CD4-positive, alpha-beta memory T cell (primary cell): ENCODE data around the gene ATXN2L. TPM values are rescaled to one million over a fixed set of nuclear protein-coding genes. Genes with fewer than 3 reads are reported as not detected.
A peak's percentile ranks its signal among the peaks of the same experiment; 100 is the strongest.
"Not testable (repeated sequence)": the region's sequence is repeated elsewhere in the genome, so short reads cannot be mapped to it uniquely, and the experiment has no call there.

Experiments used
- CTCF ChIA-PET: fragments of 350-600 bp; sonication (Branson Sonifier 250); formaldehyde crosslinking; loops from one replicate; lab custom pipeline; 2021; ENCODE audit warnings: inconsistent platforms; ENCODE audit not compliant: partially characterized antibody; lab: Charles Lee
- POLR2A ChIA-PET: fragments of 350-600 bp; sonication (Branson Sonifier 250); formaldehyde crosslinking; loops from one replicate; lab custom pipeline; 2021; ENCODE audit not compliant: partially characterized antibody; lab: Charles Lee
- DNase-seq, 5 donors: peaks; one replicate each; pipeline versions ENCODE4 v3.0.0 to v3.0.0-alpha.2; 2020 to 2022; ENCODE audit warnings: mixed read lengths in 1 of 5
- H3K27ac ChIP-seq: one replicate; pipeline ENCODE4 v1.7.0; 2013; ENCODE audit warnings: low read depth, low read length
- H3K27me3 ChIP-seq: 2 replicates; pipeline ENCODE4 v1.7.0; 2013; ENCODE audit warnings: mild to moderate bottlenecking, low read length, moderate library complexity; ENCODE audit not compliant: insufficient read depth
- H3K36me3 ChIP-seq: 2 replicates; pipeline ENCODE4 v1.7.0; 2013; ENCODE audit warnings: mild to moderate bottlenecking, low read length, moderate library complexity; ENCODE audit not compliant: insufficient read depth
- H3K4me1 ChIP-seq: 2 replicates; pipeline ENCODE4 v1.7.0; 2013; ENCODE audit warnings: mild to moderate bottlenecking, low read length, moderate library complexity; ENCODE audit not compliant: insufficient read depth
- H3K4me3 ChIP-seq, 2 donors: one replicate each; pipeline ENCODE4 v1.7.0; 2013; ENCODE audit warnings: low read length in 2 of 2, mild to moderate bottlenecking in 1 of 2
- H3K9me3 ChIP-seq, 2 donors: one replicate each; pipeline ENCODE4 v1.7.0; 2013; ENCODE audit warnings: low read length in 2 of 2, control low read depth in 1 of 2; ENCODE audit not compliant: control insufficient read depth in 1 of 2
- H3K27ac Mint-ChIP-seq, 7 donors: one replicate each; pipeline ENCODE4 v1.8.0; 2020 to 2021; ENCODE audit warnings: mixed read lengths in 7 of 7, mild to moderate bottlenecking in 6 of 7, inconsistent platforms in 3 of 7, moderate library complexity in 3 of 7
- H3K27me3 Mint-ChIP-seq, 2 donors: one replicate each; pipeline ENCODE4 v1.8.0; 2020 to 2021; ENCODE audit warnings: mixed read lengths in 2 of 2
- H3K36me3 Mint-ChIP-seq, 2 donors: one replicate each; pipeline ENCODE4 v1.8.0; 2020 to 2021; ENCODE audit warnings: mixed read lengths in 2 of 2, inconsistent platforms in 1 of 2, mild to moderate bottlenecking in 1 of 2
- H3K4me1 Mint-ChIP-seq, 4 donors: one replicate each; pipeline ENCODE4 v1.8.0; 2020 to 2021; ENCODE audit warnings: mixed read lengths in 4 of 4, mild to moderate bottlenecking in 1 of 4
- H3K4me3 Mint-ChIP-seq, 8 donors: one replicate each; pipeline ENCODE4 v1.8.0; 2020 to 2021; ENCODE audit warnings: mixed read lengths in 8 of 8, mild to moderate bottlenecking in 7 of 8, moderate library complexity in 6 of 8, inconsistent platforms in 3 of 8
- H3K9me3 Mint-ChIP-seq, 8 donors: one replicate each; pipeline ENCODE4 v1.8.0; 2020 to 2021; ENCODE audit warnings: mixed read lengths in 8 of 8, mild to moderate bottlenecking in 5 of 8, inconsistent platforms in 3 of 8, moderate library complexity in 1 of 8
- intact Hi-C: fragments of 100-400 bp; cut with micrococcal nuclease; formaldehyde crosslinking; loops from one replicate; pipeline ENCODE4 v1.15.1; 2023
- polyA plus RNA-seq, 2 donors: library from polyadenylated mRNA; unstranded; fragments of 300-500 nt; fragmentation: Illumina TruSeq; gene quantifications; one replicate each; pipeline ENCODE4 v1.2.3, GENCODE V29; 2021
- total RNA-seq, 2 experiments: library from RNA; stranded (reverse); gene quantifications; one replicate each; pipeline ENCODE4 v1.2.3, GENCODE V29; 2021

ATXN2L gene
- 100 to 1,000 TPM; 262 to 266 TPM for total RNA-seq
- polyA plus RNA-seq, result 10 to 100 TPM in 1 of 2 donors, 1 to 10 TPM in 1; 7.1 to 38.5 TPM

GRCh38 chr16:28822520-28823290 is at the start of gene ATXN2L:
Gene ATXN2L (plus strand): TSS chr16:28822999. CDS start chr16:28823260, 261 bp downstream.
- Histone ChIP-seq H3K27me3 (no peaks in the 10 kb centered on the region), H3K36me3 (peaks cover 25% of the 10 kb centered on the region), H3K27ac (peak within 1 kb of the TSS; percentile 98), H3K4me3 (peak within 1 kb of the TSS; percentile 85 to 97), H3K9me3 (no peaks in the 10 kb centered on the region), H3K4me1 (peaks cover 32% of the 10 kb centered on the region)
- intact Hi-C loops, result loop anchor here (1.0 to 2.0 kb wide), 3 partner anchors 103 to 1876 kb away; partner anchors contain the start of genes NFATC2IP, RABEP2 and SRCAP
- Mint-ChIP-seq H3K36me3 (peaks cover 25 to 46% of the 10 kb centered on the region in 2 donors), H3K27ac (peak within 1 kb of the TSS; percentile 96 to 100 (median 98)), H3K4me3 (peak within 1 kb of the TSS; percentile 93 to 99 (median 96)), H3K27me3 (peaks cover 0 to 5% of the 10 kb centered on the region in 2 donors), H3K9me3 (peaks cover 0 to 5% (median 0%) of the 10 kb centered on the region in 8 donors), H3K4me1 (peaks cover 23 to 51% (median 36%) of the 10 kb centered on the region in 4 donors)
- DNase-seq, result peak; percentile 92 to 94 (median 94)
- CTCF ChIA-PET, result interaction anchor here (0.8 to 2.3 kb wide), 6 partner anchors 9 to 128 kb away, joined by 3 to 9 read pairs (median 3); partner anchors contain the start of genes NFATC2IP and TUFM
- POLR2A ChIA-PET, result interaction anchor here (0.6 to 4.6 kb wide), 19 partner anchors 9 to 1496 kb away, joined by 3 to 84 read pairs (median 6); partner anchors contain the start of genes NFATC2IP, RABEP2, SH2B1 and SPNS1

- H3K27ac ChIP-seq, intact Hi-C loops, H3K27ac Mint-ChIP-seq, H3K27me3 ChIP-seq, H3K36me3 ChIP-seq, H3K4me1 ChIP-seq, POLR2A ChIA-PET, H3K9me3 Mint-ChIP-seq, H3K4me3 Mint-ChIP-seq, H3K4me1 Mint-ChIP-seq, DNase-seq, H3K9me3 ChIP-seq, H3K4me3 ChIP-seq, H3K27me3 Mint-ChIP-seq, CTCF ChIA-PET, H3K36me3 Mint-ChIP-seq: not testable (repeated sequence)
Measured at GRCh38 chr16:28781697-28782096, 41.1 kb upstream of the ATXN2L start.

GRCh38 chr16:28782357-28782756 is 40.4 kb upstream of the ATXN2L start:
- DNase-seq, POLR2A ChIA-PET, H3K4me1 Mint-ChIP-seq, CTCF ChIA-PET, H3K4me3 ChIP-seq, H3K4me1 ChIP-seq, H3K9me3 ChIP-seq, H3K36me3 ChIP-seq, H3K27me3 ChIP-seq, intact Hi-C loops, H3K27ac Mint-ChIP-seq, H3K4me3 Mint-ChIP-seq, H3K9me3 Mint-ChIP-seq, H3K27ac ChIP-seq, H3K36me3 Mint-ChIP-seq, H3K27me3 Mint-ChIP-seq: not testable (repeated sequence)

GRCh38 chr16:28802235-28803019 is 20.4 kb upstream of the ATXN2L start:
- H3K4me3 ChIP-seq, H3K27ac ChIP-seq, intact Hi-C loops, H3K36me3 Mint-ChIP-seq, H3K4me1 Mint-ChIP-seq, H3K36me3 ChIP-seq, POLR2A ChIA-PET, H3K4me1 ChIP-seq, H3K9me3 ChIP-seq, CTCF ChIA-PET, H3K27me3 Mint-ChIP-seq, H3K27me3 ChIP-seq, H3K9me3 Mint-ChIP-seq: not testable (repeated sequence)
- peak overlapping the region in 5 of 8 donors; percentile 46 to 80 (median 72) for H3K4me3 Mint-ChIP-seq
- peak; percentile 63 to 79 (median 72) for DNase-seq
- H3K27ac Mint-ChIP-seq, result peak overlapping the region in 2 of 7 donors; percentile 55 to 84

GRCh38 chr16:28807445-28808120 is 15.2 kb upstream of the ATXN2L start:
- POLR2A ChIA-PET, H3K4me3 Mint-ChIP-seq, H3K27me3 Mint-ChIP-seq, H3K4me1 ChIP-seq, H3K36me3 Mint-ChIP-seq, H3K9me3 Mint-ChIP-seq, intact Hi-C loops, H3K9me3 ChIP-seq, H3K4me1 Mint-ChIP-seq, DNase-seq, CTCF ChIA-PET, H3K4me3 ChIP-seq, H3K27ac Mint-ChIP-seq, H3K27ac ChIP-seq, H3K27me3 ChIP-seq, H3K36me3 ChIP-seq: not testable (repeated sequence)

GRCh38 chr16:28820016-28820415 is 2.8 kb upstream of the ATXN2L start:
- Histone ChIP-seq H3K9me3 (no peaks in the 10 kb centered on the region), H3K27me3 (no peaks in the 10 kb centered on the region), H3K4me3 (no peak overlapping the region), H3K27ac (no peak overlapping the region), H3K36me3 (no peaks in the 10 kb centered on the region), H3K4me1 (peaks cover 12% of the 10 kb centered on the region)
- CTCF ChIA-PET, result interaction anchor here (1.6 kb wide), 1 partner anchor 27 kb away, joined by 8 read pairs; the partner anchor contains the start of gene TUFM
- Mint-ChIP-seq H3K4me1 (peaks cover 12 to 30% (median 18%) of the 10 kb centered on the region in 4 donors), H3K4me3 (peak overlapping the region in 2 of 8 donors; percentile 54 to 57), H3K27me3 (peaks cover 0 to 5% of the 10 kb centered on the region in 2 donors), H3K9me3 (peaks cover 0 to 7% (median 0%) of the 10 kb centered on the region in 8 donors), H3K36me3 (peaks cover 0 to 19% of the 10 kb centered on the region in 2 donors), H3K27ac (peak overlapping the region in 4 of 7 donors; percentile 42 to 98 (median 60))
- intact Hi-C loops, result no loop called here
- no peak for DNase-seq
- POLR2A ChIA-PET, result no interaction called here
